Liver (tissue), 9 donors: Measurements from ENCODE around the gene TIE1. TPM values are rescaled to one million over a fixed set of nuclear protein-coding genes. Genes with fewer than 3 reads are reported as not detected.

Experiments used
- DNase-seq: peaks from one replicate; pipeline ENCODE4 v3.0.0-alpha.2; 2017; ENCODE audit warnings: low spot score
- H3K27ac ChIP-seq, 2 donors: one replicate each; pipeline ENCODE4 v1.7.0; 2013; ENCODE audit warnings: inconsistent platforms in 2 of 2, low read length in 2 of 2, control low read depth in 1 of 2, low read depth in 1 of 2, mild to moderate bottlenecking in 1 of 2
- H3K27me3 ChIP-seq, 4 donors: one replicate each; pipeline versions ENCODE4 v1.6.1 to v1.7.0; 2013; ENCODE audit warnings: low read length in 3 of 4, inconsistent platforms in 1 of 4, mild to moderate bottlenecking in 1 of 4, moderate library complexity in 1 of 4; ENCODE audit not compliant: control insufficient read depth in 4 of 4, insufficient read depth in 4 of 4
- H3K36me3 ChIP-seq, 4 donors: one replicate each; pipeline versions ENCODE4 v1.6.1 to v1.7.0; 2013; ENCODE audit warnings: low read length in 3 of 4, mild to moderate bottlenecking in 3 of 4, low read depth in 1 of 4, moderate library complexity in 1 of 4; ENCODE audit not compliant: control insufficient read depth in 4 of 4, insufficient read depth in 3 of 4
- H3K4me1 ChIP-seq, 4 donors: one replicate each; pipeline versions ENCODE4 v1.6.1 to v1.7.0; 2013; ENCODE audit warnings: low read length in 3 of 4, mild to moderate bottlenecking in 3 of 4, moderate library complexity in 1 of 4; ENCODE audit not compliant: control insufficient read depth in 4 of 4, insufficient read depth in 4 of 4
- H3K4me3 ChIP-seq, 3 donors: one replicate each; pipeline versions ENCODE4 v1.6.1 to v1.7.0; 2013; ENCODE audit warnings: low read length in 3 of 3, control low read depth in 1 of 3, low read depth in 1 of 3, mild to moderate bottlenecking in 1 of 3
- H3K9ac ChIP-seq, 2 donors: one replicate each; pipeline ENCODE4 v1.7.0; 2013; ENCODE audit warnings: low read length in 2 of 2, mild to moderate bottlenecking in 2 of 2, moderate library complexity in 2 of 2, control low read depth in 1 of 2, low read depth in 1 of 2
- H3K9me3 ChIP-seq, 4 donors: one replicate each; pipeline versions ENCODE4 v1.6.1 to v1.7.0; 2013; ENCODE audit warnings: low read length in 3 of 4; ENCODE audit not compliant: control insufficient read depth in 4 of 4
- ATF3 ChIP-seq: IDR thresholded peaks from 2 replicates; pipeline ENCODE4 v1.6.1; 2016; ENCODE audit warnings: antibody characterized with exemption
- CTCF ChIP-seq: fragments of 150-350 bp; IDR thresholded peaks from 2 replicates; pipeline ENCODE4 v1.5.1; 2017; ENCODE audit warnings: improper control_type of control experiment, low read depth, low read length; ENCODE audit not compliant: missing input control
- EGR1 ChIP-seq, 2 donors: IDR thresholded peaks; 2 replicates each; pipeline ENCODE4 v1.6.1; 2016 to 2018; ENCODE audit warnings: antibody characterized with exemption in 2 of 2, low read depth in 2 of 2
- FOXA1 ChIP-seq: IDR thresholded peaks from 2 replicates; pipeline ENCODE4 v1.6.1; 2016; ENCODE audit warnings: antibody characterized with exemption
- FOXA2 ChIP-seq: IDR thresholded peaks from 2 replicates; pipeline ENCODE4 v1.6.1; 2016; ENCODE audit warnings: antibody characterized with exemption
- GABPA ChIP-seq, 2 donors: IDR thresholded peaks in 1 of 2; conservative IDR thresholded peaks in 1 of 2; 2 replicates each; pipeline ENCODE4 v1.6.1; 2016; ENCODE audit warnings: antibody characterized with exemption in 2 of 2, mild to moderate bottlenecking in 1 of 2, moderate library complexity in 1 of 2
- HNF4A ChIP-seq, 2 donors: conservative IDR thresholded peaks; 2 replicates each; pipeline ENCODE4 v1.6.1; 2016; ENCODE audit warnings: antibody characterized with exemption in 2 of 2, mild to moderate bottlenecking in 2 of 2
- HNF4G ChIP-seq: IDR thresholded peaks from 2 replicates; pipeline ENCODE4 v1.6.1; 2016; ENCODE audit warnings: antibody characterized with exemption
- JUND ChIP-seq, 2 donors: IDR thresholded peaks; 2 replicates each; pipeline ENCODE4 v1.6.1; 2016; ENCODE audit warnings: antibody characterized with exemption in 2 of 2
- MAX ChIP-seq: IDR thresholded peaks from 2 replicates; pipeline ENCODE4 v1.6.1; 2016; ENCODE audit warnings: antibody characterized with exemption
- NR2F2 ChIP-seq: IDR thresholded peaks from 2 replicates; pipeline ENCODE4 v1.6.1; 2016; ENCODE audit warnings: antibody characterized with exemption
- RAD21 ChIP-seq, 2 donors: IDR thresholded peaks; 2 replicates each; pipeline ENCODE4 v1.6.1; 2016; ENCODE audit warnings: antibody characterized with exemption in 2 of 2, mild to moderate bottlenecking in 2 of 2
- REST ChIP-seq: IDR thresholded peaks from 2 replicates; pipeline ENCODE4 v1.6.1; 2016; ENCODE audit warnings: antibody characterized with exemption, mild to moderate bottlenecking
- RXRA ChIP-seq, 2 donors: IDR thresholded peaks; 2 replicates each; pipeline ENCODE4 v1.6.1; 2017 to 2018; ENCODE audit warnings: antibody characterized with exemption in 2 of 2, mild to moderate bottlenecking in 1 of 2
- SP1 ChIP-seq: IDR thresholded peaks from 2 replicates; pipeline ENCODE4 v1.6.1; 2018; ENCODE audit warnings: antibody characterized with exemption, mild to moderate bottlenecking
- TAF1 ChIP-seq: conservative IDR thresholded peaks from 2 replicates; pipeline ENCODE4 v1.6.1; 2016; ENCODE audit warnings: antibody characterized with exemption, mild to moderate bottlenecking
- YY1 ChIP-seq: IDR thresholded peaks from 2 replicates; pipeline ENCODE4 v1.6.1; 2016; ENCODE audit warnings: antibody characterized with exemption, mild to moderate bottlenecking
- ZBTB33 ChIP-seq: IDR thresholded peaks from 2 replicates; pipeline ENCODE4 v1.6.1; 2016; ENCODE audit warnings: antibody characterized with exemption
- WGBS: extraction: QIAGEN DNeasy Blood & Tissue Kit; methylation state at CpG from one replicate; pipeline ENCODE4 v1.1.7; 2013; 5-methylcytosine and 5-hydroxymethylcytosine counted together
- polyA plus RNA-seq, 2 donors: library from polyadenylated mRNA; stranded (reverse) in 1 of 2; unstranded in 1 of 2; fragments of 200-250 nt in 1 of 2; fragments of >200 nt in 1 of 2; fragmentation: Nextera tagmentation in 1 of 2; extraction: Ambion mirVana in 1 of 2; gene quantifications; one replicate each; pipeline versions ENCODE4 v1.2.1 to v1.2.3, GENCODE V29; 2013 to 2015
- total RNA-seq, 2 donors: library from RNA; depleted of rRNA; stranded (reverse); fragments of >200 nt; gene quantifications; one replicate each; pipeline ENCODE4 v1.2.3, GENCODE V29; 2014
- donor health status: healthy.
- donor health status: healthy.
- donor health status: healthy.
- donor health status: healthy.
- donor health status: healthy.

TIE1 gene
- total and polyA plus RNA-seq, 4 donors, result 3.6 to 17.6 (median 8.9) TPM

GRCh38 chr1:43316738-43317520, 16.1 kb downstream of the TIE1 start:
- TF ChIP-seq SP1 (no peak), ATF3 (no peak), GABPA (IDR thresholded peaks at IDR 0.05 in 1 of 2, conservative IDR thresholded peaks at IDR 0.05 in 1 of 2) (no peak), HNF4A (conservative IDR thresholded peaks at IDR 0.05) (no peak), HNF4G (no peak), FOXA1 (no peak), RXRA (IDR thresholded peaks at IDR 0.05) (no peak), TAF1 (no peak), REST (no peak), RAD21 (IDR thresholded peaks at IDR 0.05) (no peak), JUND (IDR thresholded peaks at IDR 0.05) (no peak), YY1 (no peak), MAX (no peak), ZBTB33 (no peak), NR2F2 (no peak), EGR1 (IDR thresholded peaks at IDR 0.05; ENCODE audit: low read depth in 2 of 2) (no peak), CTCF (no peak), FOXA2 (no peak)
- H3K9me3 ChIP-seq, result no peaks in the 10 kb centered on the region
- no peaks in the 10 kb centered on the region for H3K27me3 ChIP-seq
- no peak for DNase-seq
- WGBS, result 91% methylated on average over 16 of the region's 16 CpGs
- no peak overlapping the region for H3K9ac ChIP-seq
- no peak overlapping the region for H3K4me3 ChIP-seq
- H3K27ac ChIP-seq, result no peak overlapping the region
- H3K4me1 ChIP-seq, result peaks cover 13 to 30% (median 23%) of the 10 kb centered on the region in 4 donors
- H3K36me3 ChIP-seq, result peaks cover 0 to 4% (median 0%) of the 10 kb centered on the region in 4 donors
